ENCODE results near the gene ALK. TPM values are rescaled to one million over a fixed set of nuclear protein-coding genes. Genes with fewer than 3 reads are reported as not detected.

ALK gene
- total RNA-seq, 1 donor from 2014 or later, result 0.14 TPM

DNA sequence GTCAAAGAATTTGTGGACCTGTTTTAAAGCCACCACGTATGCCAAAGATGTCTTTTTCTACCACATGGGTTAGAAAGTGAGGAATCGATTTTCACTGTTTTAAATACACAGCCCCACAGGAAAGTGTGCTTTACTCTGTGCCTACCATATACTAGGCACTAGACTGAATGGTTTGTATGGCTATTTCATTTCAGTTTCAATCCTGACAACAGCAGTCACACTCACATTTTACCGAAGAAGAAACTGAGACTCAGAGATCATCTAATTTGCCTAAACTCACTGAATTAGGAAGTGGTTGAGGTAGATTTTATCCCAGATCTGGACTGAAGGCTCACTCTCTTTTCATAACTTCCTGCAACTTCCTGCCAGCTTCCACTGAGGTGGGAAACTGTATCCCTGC, 176.4 kb downstream of the ALK start:
- no peak for DNase-seq

DNA sequence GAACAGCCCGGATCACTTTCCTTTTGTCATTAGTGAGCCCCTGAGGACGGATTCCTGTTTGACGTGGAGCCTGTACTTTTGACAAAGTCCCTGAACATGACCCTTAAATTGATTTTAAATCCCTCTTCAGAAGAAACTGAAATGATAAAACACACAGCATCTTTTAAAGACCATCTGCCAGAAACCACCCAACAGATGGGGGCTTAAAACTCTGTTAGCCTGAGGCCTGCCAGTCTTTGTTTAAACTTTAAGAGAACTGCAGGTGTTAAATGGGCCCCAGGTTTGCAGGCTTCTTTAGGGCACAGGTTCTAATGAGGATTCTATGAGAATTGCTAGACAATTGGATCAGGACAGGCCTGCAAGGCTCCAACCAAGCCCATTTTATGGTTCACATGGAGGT, 177.9 kb downstream of the ALK start:
- intact Hi-C loops (cut with micrococcal nuclease), result no loop called here
- no peak for DNase-seq
- H3K4me3 ChIP-seq, result no peak overlapping the region

More for the DNA sequence above, 176.4 kb downstream of the ALK start:
- Histone ChIP-seq H3K4me3 (no peak overlapping the region), H3K27me3 (ENCODE audit: low read depth) (peaks cover 19% of the 10 kb centered on the region), H3K9me3 (replicated peaks) (no peaks in the 10 kb centered on the region), H3K27ac (replicated peaks) (no peak overlapping the region), H3K4me1 (no peaks in the 10 kb centered on the region), H3K36me3 (no peaks in the 10 kb centered on the region)
- TF ChIP-seq, protein P1, sequence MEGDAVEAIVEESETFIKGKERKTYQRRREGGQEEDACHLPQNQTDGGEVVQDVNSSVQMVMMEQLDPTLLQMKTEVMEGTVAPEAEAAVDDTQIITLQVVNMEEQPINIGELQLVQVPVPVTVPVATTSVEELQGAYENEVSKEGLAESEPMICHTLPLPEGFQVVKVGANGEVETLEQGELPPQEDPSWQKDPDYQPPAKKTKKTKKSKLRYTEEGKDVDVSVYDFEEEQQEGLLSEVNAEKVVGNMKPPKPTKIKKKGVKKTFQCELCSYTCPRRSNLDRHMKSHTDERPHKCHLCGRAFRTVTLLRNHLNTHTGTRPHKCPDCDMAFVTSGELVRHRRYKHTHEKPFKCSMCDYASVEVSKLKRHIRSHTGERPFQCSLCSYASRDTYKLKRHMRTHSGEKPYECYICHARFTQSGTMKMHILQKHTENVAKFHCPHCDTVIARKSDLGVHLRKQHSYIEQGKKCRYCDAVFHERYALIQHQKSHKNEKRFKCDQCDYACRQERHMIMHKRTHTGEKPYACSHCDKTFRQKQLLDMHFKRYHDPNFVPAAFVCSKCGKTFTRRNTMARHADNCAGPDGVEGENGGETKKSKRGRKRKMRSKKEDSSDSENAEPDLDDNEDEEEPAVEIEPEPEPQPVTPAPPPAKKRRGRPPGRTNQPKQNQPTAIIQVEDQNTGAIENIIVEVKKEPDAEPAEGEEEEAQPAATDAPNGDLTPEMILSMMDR (IDR thresholded peaks at IDR 0.05; ENCODE audit: borderline replicate concordance), result no peak
- intact Hi-C loops (cut with micrococcal nuclease), result no loop called here

DNA sequence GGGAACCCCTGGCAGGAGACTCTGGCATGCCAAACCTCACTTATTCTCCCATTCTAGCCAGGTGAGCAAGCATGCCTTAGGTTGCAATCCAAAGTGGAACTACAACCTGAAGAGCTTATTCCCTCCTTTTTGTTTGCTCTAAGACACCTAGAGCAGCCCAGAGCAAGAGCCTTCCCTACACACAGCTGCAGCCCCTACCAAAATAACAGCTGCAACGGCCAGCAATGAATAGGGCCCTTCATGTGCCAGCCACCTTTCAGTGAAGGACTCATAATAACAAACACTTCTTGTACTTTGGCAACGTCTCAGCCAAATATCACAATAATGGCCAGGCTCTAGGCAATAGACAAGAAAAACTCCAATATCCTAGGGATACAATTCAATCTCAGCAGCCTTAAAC, 178.7 kb downstream of the ALK start:
- Histone ChIP-seq H3K9me3 (replicated peaks) (no peaks in the 10 kb centered on the region), H3K27me3 (ENCODE audit: low read depth) (peaks cover 19% of the 10 kb centered on the region), H3K36me3 (no peaks in the 10 kb centered on the region), H3K4me1 (no peaks in the 10 kb centered on the region), H3K27ac (replicated peaks) (no peak overlapping the region), H3K4me3 (no peak overlapping the region)
- TF ChIP-seq, protein P1 (IDR thresholded peaks at IDR 0.05; ENCODE audit: borderline replicate concordance), result no peak
- intact Hi-C loops (cut with micrococcal nuclease), result no loop called here
- DNase-seq, result no peak

More for the DNA sequence above, 177.9 kb downstream of the ALK start:
- TF ChIP-seq, protein P1 (IDR thresholded peaks at IDR 0.05; ENCODE audit: borderline replicate concordance), result no peak
- Histone ChIP-seq H3K4me1 (no peaks in the 10 kb centered on the region), H3K9me3 (replicated peaks) (no peaks in the 10 kb centered on the region), H3K27me3 (ENCODE audit: low read depth) (peaks cover 19% of the 10 kb centered on the region), H3K36me3 (no peaks in the 10 kb centered on the region), H3K27ac (replicated peaks) (no peak overlapping the region)

- TF ChIP-seq, protein P1 (IDR thresholded peaks at IDR 0.05; ENCODE audit: borderline replicate concordance), result no peak
- intact Hi-C loops (cut with micrococcal nuclease), result no loop called here
- H3K9me3 ChIP-seq (replicated peaks), result no peaks in the 10 kb centered on the region
- no peak overlapping the region for H3K4me3 ChIP-seq
- DNase-seq, result no peak
- no peaks in the 10 kb centered on the region for H3K4me1 ChIP-seq
- no peaks in the 10 kb centered on the region for H3K36me3 ChIP-seq
- H3K27me3 ChIP-seq (ENCODE audit: low read depth), result peaks cover 23% of the 10 kb centered on the region
- no peak overlapping the region for H3K27ac ChIP-seq (replicated peaks)
These were observed 180.3 kb downstream of the ALK start for GRCh38 chr2:29741132-29741531.

- TF ChIP-seq, protein P1 (IDR thresholded peaks at IDR 0.05; ENCODE audit: borderline replicate concordance), result no peak
- no peak overlapping the region for H3K4me3 ChIP-seq
- no peaks in the 10 kb centered on the region for H3K4me1 ChIP-seq
- intact Hi-C loops (cut with micrococcal nuclease), result no loop called here
- no peak overlapping the region for H3K27ac ChIP-seq (replicated peaks)
- no peaks in the 10 kb centered on the region for H3K9me3 ChIP-seq (replicated peaks)
- no peaks in the 10 kb centered on the region for H3K36me3 ChIP-seq
- DNase-seq, result no peak
- peaks cover 28% of the 10 kb centered on the region for H3K27me3 ChIP-seq (ENCODE audit: low read depth)
These were observed 187.4 kb downstream of the ALK start for GRCh38 chr2:29733965-29734364.

DNA sequence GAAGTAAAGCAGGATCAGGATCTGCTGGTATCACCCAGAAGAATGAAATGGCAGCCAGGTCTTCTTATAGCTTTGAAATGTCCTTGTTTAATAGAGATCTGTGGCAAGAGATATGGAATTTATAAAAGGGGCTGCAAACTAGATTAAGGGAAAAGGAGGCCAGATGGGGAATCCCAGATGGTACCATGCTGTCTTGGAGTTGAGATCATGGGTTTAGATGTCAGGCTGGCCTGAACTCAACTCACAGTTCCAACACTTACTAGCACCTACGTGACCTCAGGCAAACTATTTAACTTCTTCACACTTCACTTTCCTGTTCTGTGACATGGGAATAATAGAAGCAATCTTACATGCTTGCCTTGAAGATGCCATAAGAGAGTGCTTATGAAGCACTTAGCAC, 188.2 kb downstream of the ALK start:
- Histone ChIP-seq H3K36me3 (no peaks in the 10 kb centered on the region), H3K27me3 (ENCODE audit: low read depth) (peaks cover 36% of the 10 kb centered on the region), H3K4me3 (no peak overlapping the region), H3K4me1 (no peaks in the 10 kb centered on the region), H3K9me3 (replicated peaks) (no peaks in the 10 kb centered on the region), H3K27ac (replicated peaks) (no peak overlapping the region)
- no peak for DNase-seq
- intact Hi-C loops (cut with micrococcal nuclease), result no loop called here
- TF ChIP-seq, protein P1 (IDR thresholded peaks at IDR 0.05; ENCODE audit: borderline replicate concordance), result no peak

Data from left ventricle myocardium inferior (tissue), 1 donor.